ENCODE data around the gene PFKFB3.

GRCh38 chr10:6297951-6298381 is 95.2 kb downstream of the PFKFB3 start:
- TF ChIP-seq CTCF (IDR thresholded peaks at IDR 0.05) (no peak), POLR2A (IDR thresholded peaks at IDR 0.05) (no peak)

Measured in adrenal gland (tissue), 5 donors.